Peyer's patch (tissue), 4 donors: ENCODE data around the gene CDYL.

Experiments used
- POLR2A ChIP-seq, 2 donors: fragments of 450-650 bp; IDR thresholded peaks; one replicate each; pipeline ENCODE4 v1.5.1; 2017; ENCODE audit warnings: antibody characterized with exemption in 2 of 2, mild to moderate bottlenecking in 2 of 2, moderate library complexity in 2 of 2
- TF ChIP-seq, protein P1 (sequence below), 6 experiments: fragments of 450-650 bp in 4 of 6; fragments of 200-600 bp in 2 of 6; sonication (generic) in 1 of 6; IDR thresholded peaks; one replicate each; pipeline ENCODE4 v1.5.1; 2017 to 2019; ENCODE audit warnings: antibody characterized with exemption in 6 of 6, mild to moderate bottlenecking in 3 of 6, moderate library complexity in 1 of 6

DNA sequence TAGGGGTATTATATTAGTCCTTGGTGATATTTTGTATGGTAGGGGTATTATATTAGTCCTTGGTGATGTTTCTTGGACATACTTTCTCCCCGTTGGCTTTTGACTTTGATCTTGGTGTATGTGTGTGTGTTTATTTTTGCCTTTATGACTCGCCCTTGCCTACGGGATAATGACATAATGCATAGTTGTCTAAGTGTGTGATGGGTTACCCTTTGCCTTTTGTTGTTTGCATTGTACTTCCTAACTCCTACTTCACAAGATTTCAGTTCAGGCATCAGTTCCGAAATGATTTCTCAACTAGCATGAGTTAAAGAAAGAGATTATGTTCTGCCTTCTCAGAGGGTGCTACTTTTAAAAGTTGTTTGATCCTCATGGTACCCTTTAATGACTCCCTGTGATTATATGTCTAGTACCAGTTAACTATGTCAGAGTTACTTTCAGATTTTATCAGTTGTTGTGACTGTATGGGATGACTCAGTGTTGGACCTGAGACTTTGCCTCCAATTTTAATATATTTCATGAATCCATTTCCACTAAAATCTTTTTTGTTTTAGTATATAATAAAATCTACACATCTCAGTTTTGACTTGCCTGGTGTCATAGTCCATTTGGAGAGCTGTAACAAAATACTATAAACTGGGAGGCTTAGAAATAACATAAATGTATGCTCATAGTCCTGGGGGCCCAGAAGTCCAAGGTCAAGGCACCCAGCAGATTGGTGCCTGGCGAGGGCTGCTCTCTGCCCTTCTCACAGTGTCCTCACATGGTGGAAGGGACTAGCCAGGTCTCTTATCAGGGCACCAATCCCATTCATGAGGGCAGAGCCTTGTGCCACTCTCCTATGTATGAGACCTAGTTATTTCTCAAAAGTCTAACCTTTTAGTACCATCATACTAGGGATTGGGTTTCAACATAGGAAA, 34.1 kb downstream of the CDYL start:
- TF ChIP-seq, protein P1, sequence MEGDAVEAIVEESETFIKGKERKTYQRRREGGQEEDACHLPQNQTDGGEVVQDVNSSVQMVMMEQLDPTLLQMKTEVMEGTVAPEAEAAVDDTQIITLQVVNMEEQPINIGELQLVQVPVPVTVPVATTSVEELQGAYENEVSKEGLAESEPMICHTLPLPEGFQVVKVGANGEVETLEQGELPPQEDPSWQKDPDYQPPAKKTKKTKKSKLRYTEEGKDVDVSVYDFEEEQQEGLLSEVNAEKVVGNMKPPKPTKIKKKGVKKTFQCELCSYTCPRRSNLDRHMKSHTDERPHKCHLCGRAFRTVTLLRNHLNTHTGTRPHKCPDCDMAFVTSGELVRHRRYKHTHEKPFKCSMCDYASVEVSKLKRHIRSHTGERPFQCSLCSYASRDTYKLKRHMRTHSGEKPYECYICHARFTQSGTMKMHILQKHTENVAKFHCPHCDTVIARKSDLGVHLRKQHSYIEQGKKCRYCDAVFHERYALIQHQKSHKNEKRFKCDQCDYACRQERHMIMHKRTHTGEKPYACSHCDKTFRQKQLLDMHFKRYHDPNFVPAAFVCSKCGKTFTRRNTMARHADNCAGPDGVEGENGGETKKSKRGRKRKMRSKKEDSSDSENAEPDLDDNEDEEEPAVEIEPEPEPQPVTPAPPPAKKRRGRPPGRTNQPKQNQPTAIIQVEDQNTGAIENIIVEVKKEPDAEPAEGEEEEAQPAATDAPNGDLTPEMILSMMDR (IDR thresholded peaks at IDR 0.05) = no peak
- TF ChIP-seq POLR2A (IDR thresholded peaks at IDR 0.05) = no peak
